HepG2 (cell line): ENCODE results near the gene RAB24. TPM values are rescaled to one million over a fixed set of nuclear protein-coding genes. Genes with fewer than 3 reads are reported as not detected.

Experiments
- ATAC-seq: fragments of 200-7000 bp; cut with Tn5 transposase; 3 replicates; pipeline ENCODE4 v1.9.1; 2020; ENCODE audit warnings: mild to moderate bottlenecking, moderate library complexity
- BruUV-seq: library from RNA; stranded (reverse); fragments of 400-500 nt; replicated peaks from 2 replicates; lab custom pipeline; 2021; lab: Mats Ljungman, UMichigan
- CTCF ChIA-PET: fragments of 300-600 bp; formaldehyde crosslinking; extraction: SDS; loops from one replicate; lab custom pipeline; 2021; ENCODE audit warnings: low total read pairs, inconsistent platforms, low intra/inter-chr PET ratio; lab: Yijun Ruan, JAX
- POLR2A ChIA-PET: fragments of 350-600 bp; sonication (Branson Sonifier 250); formaldehyde crosslinking; loops from one replicate; lab custom pipeline; 2020; ENCODE audit warnings: antibody characterized with exemption, inconsistent platforms; lab: Yijun Ruan, JAX
- DNase-seq: peaks from one replicate; pipeline ENCODE4 v3.0.0-alpha.2; 2015; ENCODE audit warnings: low spot score
- FAIRE-seq: peaks from 3 replicates; lab custom pipeline; 2011; peaks lifted over from hg19 to GRCh38; lab: Jason Lieb, UNC
- H2AFZ ChIP-seq: one replicate; pipeline ENCODE4 v1.6.1; 2011; ENCODE audit warnings: low read length, inconsistent platforms
- H3K27ac ChIP-seq: fragments of 300-600 bp; 3 replicates; pipeline ENCODE4 v1.8.0; 2011; ENCODE audit warnings: mixed run types, mild to moderate bottlenecking, mixed read lengths, low read length, inconsistent platforms; ENCODE audit not compliant: insufficient read depth; ENCODE audit errors: extremely low read length
- H3K27me3 ChIP-seq, 2 experiments: fragments of 200-600 bp in 1 of 2; 2 replicates in 1 of 2; 3 replicates in 1 of 2; pipeline versions ENCODE4 v1.6.0 to v1.8.0; 2011; ENCODE audit warnings: low read length in 2 of 2, mild to moderate bottlenecking in 2 of 2, moderate library complexity in 2 of 2, inconsistent platforms in 1 of 2; ENCODE audit not compliant: insufficient read depth in 2 of 2, control insufficient read depth in 1 of 2
- H3K36me3 ChIP-seq, 2 experiments: fragments of 200-600 bp in 1 of 2; replicated peaks in 1 of 2; 2 replicates in 1 of 2; 3 replicates in 1 of 2; pipeline versions ENCODE4 v1.5.1 to v1.8.0; 2011; ENCODE audit warnings: low read length in 2 of 2, inconsistent platforms in 1 of 2; ENCODE audit not compliant: insufficient read depth in 2 of 2, control insufficient read depth in 1 of 2
- H3K4me1 ChIP-seq: 2 replicates; pipeline ENCODE4 v1.5.1; 2012; ENCODE audit warnings: low read length, inconsistent platforms; ENCODE audit not compliant: insufficient read depth
- H3K4me2 ChIP-seq: 2 replicates; pipeline ENCODE4 v1.6.0; 2011; ENCODE audit warnings: low read depth, low read length, inconsistent platforms
- H3K4me3 ChIP-seq, 3 experiments: fragments of 200-600 bp in 1 of 3; sonication (generic), shearing (Covaris generic) in 1 of 3; replicated peaks in 1 of 3; 2 replicates each; pipeline ENCODE4 v1.5.1; 2011 to 2016; ENCODE audit warnings: low read length in 3 of 3, inconsistent platforms in 2 of 3, low read depth in 2 of 3, mild to moderate bottlenecking in 2 of 3, control low read depth in 1 of 3, mixed read lengths in 1 of 3; ENCODE audit not compliant: insufficient read depth in 1 of 3
- H3K79me2 ChIP-seq: one replicate; pipeline ENCODE4 v1.6.1; 2011; ENCODE audit warnings: low read length, inconsistent platforms; ENCODE audit not compliant: insufficient read depth
- H3K9ac ChIP-seq: 2 replicates; pipeline ENCODE4 v1.6.0; 2011; ENCODE audit warnings: mild to moderate bottlenecking, low read depth, low read length, inconsistent platforms; ENCODE audit not compliant: insufficient read depth
- H3K9me3 ChIP-seq: 2 replicates; pipeline ENCODE4 v1.5.1; 2012; ENCODE audit warnings: mild to moderate bottlenecking, low read length
- H4K20me1 ChIP-seq: 2 replicates; pipeline ENCODE4 v1.6.0; 2011; ENCODE audit warnings: inconsistent platforms, mild to moderate bottlenecking, low read length, moderate library complexity; ENCODE audit not compliant: insufficient read depth
- CENPX ChIP-seq: sonication (generic); formaldehyde crosslinking; IDR thresholded peaks from 2 replicates; pipeline ENCODE4 v1.9.0; 2021; ENCODE audit warnings: mild to moderate bottlenecking, missing genetic modification reagents, moderate library complexity
- KDM5A ChIP-seq: fragments of 200-600 bp; sonication (generic); IDR thresholded peaks from 2 replicates; pipeline ENCODE4 v1.7.0; 2018; ENCODE audit warnings: antibody characterized with exemption, mild to moderate bottlenecking, low read length, borderline replicate concordance
- RFX1 ChIP-seq: fragments of 450-650 bp; IDR thresholded peaks from 2 replicates; pipeline ENCODE4 v1.6.1; 2017
- SIN3A ChIP-seq: IDR thresholded peaks from 2 replicates; pipeline ENCODE4 v1.6.1; 2011; ENCODE audit warnings: low read depth, mild to moderate bottlenecking, control low read depth, low read length, borderline replicate concordance
- ZBTB38 ChIP-seq: sonication (generic); formaldehyde crosslinking; IDR thresholded peaks from 2 replicates; pipeline ENCODE4 v1.5.1; 2020; ENCODE audit warnings: mild to moderate bottlenecking, missing genetic modification reagents
- ZNF451 ChIP-seq: sonication (generic); formaldehyde crosslinking; IDR thresholded peaks from 2 replicates; pipeline ENCODE4 v1.5.0; 2020; ENCODE audit warnings: mild to moderate bottlenecking, missing genetic modification reagents
- ZNF747 ChIP-seq: sonication (generic); formaldehyde crosslinking; IDR thresholded peaks from 2 replicates; pipeline ENCODE4 v1.8.1; 2023; ENCODE audit warnings: missing genetic modification reagents, mild to moderate bottlenecking, borderline replicate concordance
- WGBS: methylation state at CpG from one replicate; pipeline ENCODE4 v1.1.6; 2017; ENCODE audit warnings: low lambda C conversion rate; 5-methylcytosine and 5-hydroxymethylcytosine counted together
- in situ Hi-C: cut with HindIII; loops from 2 replicates; pipeline ENCODE4 v1.10.0; 2017; ENCODE audit warnings: low pct_unique_long_range_greater_than_20kb; ENCODE audit not compliant: extremely low pct_ligation_motif_present
- intact Hi-C: fragments of 100-400 bp; cut with micrococcal nuclease; formaldehyde crosslinking; loops from one replicate; pipeline ENCODE4 v1.10.0; 2022; ENCODE audit not compliant: unreplicated experiment
- polyA plus RNA-seq, 8 experiments: library from polyadenylated mRNA; depleted of rRNA in 3 of 8; stranded (reverse) in 7 of 8; unstranded in 1 of 8; fragments of >200 nt; fragmentation: Illumina TruSeq in 4 of 8; extraction: Trizol in 4 of 8; gene quantifications; 2 replicates each; pipeline versions ENCODE4 v1.2.1 to v1.2.3, GENCODE V29; 2011 to 2016; ENCODE audit warnings: low read depth in 4 of 8, missing spikeins in 1 of 8, mixed read lengths in 1 of 8; ENCODE audit not compliant: insufficient read depth in 1 of 8
- total RNA-seq, 5 experiments: library from RNA; depleted of rRNA; stranded (reverse); fragments of >200 nt; fragmentation: Illumina TruSeq; extraction: Trizol; gene quantifications; 2 replicates each; pipeline ENCODE4 v1.2.3, GENCODE V29; 2016; ENCODE audit warnings: low read depth in 1 of 5
- TF ChIP-seq, protein P1 (sequence below): sonication (generic); formaldehyde crosslinking; IDR thresholded peaks from 2 replicates; pipeline ENCODE4 v1.8.0; 2022; ENCODE audit warnings: missing genetic modification reagents, mild to moderate bottlenecking, moderate library complexity, borderline replicate concordance

The RAB24 gene
- total and polyA plus RNA-seq, 2 of the 13 experiments (the other 11 are each of a cell fraction or from before 2014, with no cell fraction given) = 22.9 to 63.7 TPM

DNA sequence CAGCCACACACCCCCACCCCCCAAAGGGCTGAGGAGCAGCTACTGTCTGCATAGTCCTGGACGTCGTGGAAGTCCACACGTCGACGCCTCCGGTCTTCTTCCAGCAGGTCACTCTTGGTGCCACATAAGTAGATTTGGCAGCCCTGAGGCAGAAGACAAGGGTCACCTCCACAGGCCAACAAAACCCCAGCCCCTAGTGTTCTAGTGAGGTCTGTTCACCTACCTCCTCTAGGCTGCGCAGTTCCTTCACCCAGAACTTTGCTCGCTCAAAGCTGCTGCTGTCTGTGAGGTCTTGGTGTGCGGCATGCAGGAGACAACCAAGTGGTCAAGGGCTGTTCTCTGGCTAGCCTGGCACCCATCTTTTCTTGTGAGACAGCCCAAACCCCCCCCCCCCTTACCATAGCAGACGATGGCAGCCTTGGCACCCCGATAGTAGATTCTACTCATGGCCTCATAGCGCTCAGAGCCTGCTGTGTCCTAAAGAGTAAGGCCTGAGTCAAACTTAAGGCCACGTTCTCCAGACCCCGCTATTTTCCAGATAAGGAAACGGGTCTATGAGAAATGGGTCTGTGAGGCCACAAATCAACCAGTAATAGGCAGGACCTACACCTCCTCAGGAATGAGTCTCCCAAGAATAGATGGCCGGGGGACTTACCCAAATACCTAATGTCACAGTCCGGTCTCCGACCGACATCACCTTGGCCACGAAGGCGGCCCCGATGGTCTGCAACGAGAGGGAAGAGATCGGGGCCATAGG lies 987 bp downstream of the RAB24 start:
- FAIRE-seq (peak; percentile 34), ATAC-seq (0 out of 3 replicates have a peak, but pooled peaks have one; percentile 8), DNase-seq (no peak)
- POLR2A ChIA-PET = no interaction called here
- Histone ChIP-seq H2AFZ (no peak overlapping the region), H3K4me1 (peaks cover 30% of the 10 kb centered on the region), H3K4me3 (peak overlapping the region; percentile 76 to 97 (median 85)), H3K27ac (peak overlapping the region; percentile 78), H3K9me3 (no peaks in the 10 kb centered on the region), H3K36me3 (peaks cover 7 to 32% of the 10 kb centered on the region in 2 experiments), H3K9ac (peak overlapping the region; percentile 87), H3K4me2 (peak overlapping the region; percentile 93), H4K20me1 (peaks cover 19% of the 10 kb centered on the region), H3K79me2 (peaks cover 31% of the 10 kb centered on the region)
- intact Hi-C loops (loop anchor here (2.0 kb wide), 1 partner anchor 188 kb away; no protein-coding TSS in a partner anchor), in situ Hi-C loops (loop anchor here (5.0 kb wide), 1 partner anchor 190 kb away; no protein-coding TSS in a partner anchor)
- WGBS = 68% methylated on average over 16 of the region's 24 CpGs
- no TSS peak for BruUV-seq
- CTCF ChIA-PET = no interaction called here
- no peak for TF ChIP-seq ZNF451 (CRISPR knock-in tag)
- no peak for TF ChIP-seq KDM5A
- peak; percentile 71; the same call in 1 of the 2 replicates for TF ChIP-seq ZBTB38 (CRISPR knock-in tag)
- TF ChIP-seq SIN3A = 0 out of 2 replicates have a peak, but pooled peaks have one; percentile 25
- no peak for TF ChIP-seq RFX1
- TF ChIP-seq, protein P1, sequence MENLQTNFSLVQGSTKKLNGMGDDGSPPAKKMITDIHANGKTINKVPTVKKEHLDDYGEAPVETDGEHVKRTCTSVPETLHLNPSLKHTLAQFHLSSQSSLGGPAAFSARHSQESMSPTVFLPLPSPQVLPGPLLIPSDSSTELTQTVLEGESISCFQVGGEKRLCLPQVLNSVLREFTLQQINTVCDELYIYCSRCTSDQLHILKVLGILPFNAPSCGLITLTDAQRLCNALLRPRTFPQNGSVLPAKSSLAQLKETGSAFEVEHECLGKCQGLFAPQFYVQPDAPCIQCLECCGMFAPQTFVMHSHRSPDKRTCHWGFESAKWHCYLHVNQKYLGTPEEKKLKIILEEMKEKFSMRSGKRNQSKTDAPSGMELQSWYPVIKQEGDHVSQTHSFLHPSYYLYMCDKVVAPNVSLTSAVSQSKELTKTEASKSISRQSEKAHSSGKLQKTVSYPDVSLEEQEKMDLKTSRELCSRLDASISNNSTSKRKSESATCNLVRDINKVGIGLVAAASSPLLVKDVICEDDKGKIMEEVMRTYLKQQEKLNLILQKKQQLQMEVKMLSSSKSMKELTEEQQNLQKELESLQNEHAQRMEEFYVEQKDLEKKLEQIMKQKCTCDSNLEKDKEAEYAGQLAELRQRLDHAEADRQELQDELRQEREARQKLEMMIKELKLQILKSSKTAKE (CRISPR knock-in tag) = no peak
- TF ChIP-seq CENPX (CRISPR knock-in tag) = no peak
- TF ChIP-seq ZNF747 (CRISPR knock-in tag) = 0 out of 2 replicates have a peak, but pooled peaks have one; percentile 16
- TF ChIP-seq, all 625 proteins: peak for 3
- H3K27me3 ChIP-seq = no peaks in the 10 kb centered on the region; a peak in 1 of 5 replicates
